Lung (tissue), 12 donors: ENCODE measurements around the gene LRRC17. TPM values are rescaled to one million over a fixed set of nuclear protein-coding genes. Genes with fewer than 3 reads are reported as not detected.

Experiments used
- ATAC-seq: fragments of 200-7000 bp; cut with Tn5 transposase; one replicate; pipeline ENCODE4 v1.9.1; 2020; ENCODE audit warnings: moderate number of reproducible peaks; ENCODE audit not compliant: insufficient read depth, low FRiP score
- DNase-seq, 3 donors: peaks; one replicate each; pipeline ENCODE4 v3.0.0-alpha.2; 2013 to 2017
- H3K27ac ChIP-seq, 2 donors: one replicate each; pipeline ENCODE4 v1.5.1; 2013; ENCODE audit warnings: mild to moderate bottlenecking in 2 of 2, moderate library complexity in 2 of 2, control low read depth in 1 of 2, inconsistent platforms in 1 of 2, low read depth in 1 of 2, low read length in 1 of 2
- H3K27me3 ChIP-seq, 3 donors: one replicate each; pipeline ENCODE4 v1.5.1; 2013; ENCODE audit warnings: low read length in 2 of 3; ENCODE audit not compliant: control insufficient read depth in 3 of 3, insufficient read depth in 3 of 3
- H3K36me3 ChIP-seq, 4 donors: one replicate each; pipeline ENCODE4 v1.5.1; 2013; ENCODE audit warnings: low read length in 4 of 4, mild to moderate bottlenecking in 1 of 4, moderate library complexity in 1 of 4; ENCODE audit not compliant: control insufficient read depth in 4 of 4, insufficient read depth in 4 of 4
- H3K4me1 ChIP-seq, 5 donors: one replicate each; pipeline ENCODE4 v1.5.1; 2013; ENCODE audit warnings: low read length in 5 of 5, mild to moderate bottlenecking in 2 of 5, moderate library complexity in 1 of 5; ENCODE audit not compliant: control insufficient read depth in 5 of 5, insufficient read depth in 5 of 5
- H3K4me3 ChIP-seq: one replicate; pipeline ENCODE4 v1.5.1; 2013; ENCODE audit warnings: mild to moderate bottlenecking, control low read depth, moderate library complexity
- H3K9ac ChIP-seq, 2 donors: one replicate each; pipeline ENCODE4 v1.5.1; 2013; ENCODE audit warnings: low read length in 2 of 2, control low read depth in 1 of 2; ENCODE audit not compliant: insufficient read depth in 1 of 2
- H3K9me3 ChIP-seq, 4 donors: one replicate each; pipeline ENCODE4 v1.5.1; 2013; ENCODE audit warnings: low read length in 3 of 4, mild to moderate bottlenecking in 1 of 4, moderate library complexity in 1 of 4; ENCODE audit not compliant: control insufficient read depth in 4 of 4, insufficient read depth in 3 of 4
- CTCF ChIP-seq: IDR thresholded peaks from 2 replicates; pipeline ENCODE4 v1.5.1; 2012; ENCODE audit warnings: mild to moderate bottlenecking; ENCODE audit errors: control extremely low read depth, extremely low read depth
- WGBS, 2 donors: extraction: QIAGEN DNeasy Blood & Tissue Kit; methylation state at CpG; one replicate each; pipeline ENCODE4 v1.1.7; 2013; 5-methylcytosine and 5-hydroxymethylcytosine counted together
- polyA plus RNA-seq, 2 donors: library from polyadenylated mRNA; stranded (reverse); fragments of 200-250 nt; gene quantifications; one replicate each; pipeline ENCODE4 v1.2.1, GENCODE V29; 2013
- total RNA-seq, 2 donors: library from RNA; depleted of rRNA in 1 of 2; stranded (reverse); fragments of >200 nt in 1 of 2; gene quantifications; one replicate each; pipeline ENCODE4 v1.2.1, GENCODE V29; 2014 to 2021
- donor health status: control.
- donor health status: control.
- donor health status: Bipolar disorder and iron deficiency.
- donor health status: healthy.
- donor health status: DM: yes; HTN: yes; CAD: no.

Gene LRRC17
- total and polyA plus RNA-seq, 4 donors: 0.63 to 81.6 (median 2.2) TPM

DNA sequence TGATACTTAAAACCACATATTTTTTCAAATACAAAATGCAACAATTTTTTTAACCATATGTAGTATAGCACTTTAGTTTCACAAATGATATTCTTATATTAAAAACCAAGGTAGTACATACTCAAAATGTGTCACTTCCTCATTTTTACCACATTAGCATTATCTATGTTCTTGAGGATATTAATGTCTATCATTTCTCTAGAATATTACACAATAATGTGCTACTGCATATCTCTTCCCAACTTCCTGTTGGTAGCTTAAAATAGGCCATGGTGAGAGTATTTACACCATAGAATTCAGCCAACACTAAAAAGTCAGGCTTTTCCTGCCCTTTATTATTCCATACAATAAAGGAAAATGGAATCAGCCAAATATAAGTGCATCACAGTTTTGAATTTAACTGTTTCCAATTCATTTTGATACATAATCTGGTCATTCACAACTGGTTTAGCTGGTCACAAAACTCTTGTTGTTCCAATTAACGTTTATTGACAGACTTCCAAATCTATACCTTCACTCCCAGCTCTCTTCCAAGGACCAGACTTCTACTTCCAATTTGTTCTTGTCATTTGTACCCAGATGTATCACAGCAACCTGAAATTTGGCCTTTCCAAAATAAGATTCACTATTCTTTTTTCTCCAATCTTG lies 20.0 kb upstream of the LRRC17 start:
- 55 to 63% methylated on average over 1 of the region's 1 CpG for WGBS, 2 donors
- peaks cover 0 to 53% (median 15%) of the 10 kb centered on the region in 5 donors for H3K4me1 ChIP-seq
- no peak for ATAC-seq

DNA sequence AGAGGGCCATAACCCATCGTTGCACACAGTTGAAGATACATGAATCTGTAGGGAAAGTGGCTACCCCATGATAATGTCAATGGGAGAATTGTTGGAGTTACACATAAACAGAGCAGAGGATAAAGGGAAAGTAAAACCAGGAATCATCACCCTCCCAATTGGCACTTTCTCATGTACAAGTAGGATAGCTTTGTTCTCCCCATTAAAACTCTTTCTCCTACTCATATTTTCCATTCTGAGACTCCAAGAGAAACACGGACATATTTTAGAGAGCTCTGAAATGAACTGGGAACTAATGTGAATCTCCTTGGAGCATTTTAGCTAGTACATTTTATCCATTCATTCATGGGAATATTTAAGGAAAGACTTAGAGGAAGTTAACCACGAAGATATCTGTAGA lies 17.2 kb upstream of the LRRC17 start:
- Histone ChIP-seq H3K4me3 (no peak overlapping the region), H3K9me3 (no peaks in the 10 kb centered on the region), H3K36me3 (peaks cover 0 to 1% (median 0%) of the 10 kb centered on the region in 4 donors), H3K27me3 (no peaks in the 10 kb centered on the region), H3K9ac (no peak overlapping the region), H3K27ac (no peak overlapping the region), H3K4me1 (peaks cover 0 to 50% (median 10%) of the 10 kb centered on the region in 5 donors)
- no peak for TF ChIP-seq CTCF
- ATAC-seq (no peak), DNase-seq (no peak)
- WGBS, 2 donors: 57 to 64% methylated on average over 3 of the region's 3 CpGs

More for the DNA sequence above, 20.0 kb upstream of the LRRC17 start:
- Histone ChIP-seq H3K27me3 (no peaks in the 10 kb centered on the region), H3K4me3 (no peak overlapping the region), H3K9me3 (no peaks in the 10 kb centered on the region), H3K27ac (no peak overlapping the region), H3K36me3 (peaks cover 0 to 1% (median 0%) of the 10 kb centered on the region in 4 donors), H3K9ac (no peak overlapping the region)
- no peak for TF ChIP-seq CTCF
- peak in 1 of 3 donors; percentile 19 for DNase-seq

DNA sequence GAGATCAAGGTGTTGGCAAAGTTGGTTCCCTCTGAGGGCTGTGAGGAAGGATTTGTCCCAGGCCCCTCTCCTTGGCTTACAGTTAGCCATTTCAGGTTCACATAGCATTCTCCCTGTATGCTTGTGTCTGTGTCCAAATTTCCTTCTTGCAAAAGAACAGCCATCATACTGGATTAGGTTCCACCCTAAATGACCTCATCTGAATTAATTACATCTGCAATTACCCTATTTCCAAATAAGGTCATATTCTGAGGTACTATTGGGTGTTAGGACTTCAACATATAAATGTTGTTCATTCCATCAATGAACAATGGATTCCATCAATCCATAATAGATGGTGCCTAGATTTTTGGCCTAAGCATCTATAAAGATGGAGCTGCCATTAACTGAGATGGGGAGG lies 16.2 kb upstream of the LRRC17 start:
- no peak for TF ChIP-seq CTCF
- H3K9me3 ChIP-seq: no peaks in the 10 kb centered on the region
- no peak for ATAC-seq
- no peak overlapping the region for H3K9ac ChIP-seq
- H3K27ac ChIP-seq: no peak overlapping the region
- H3K36me3 ChIP-seq: peaks cover 0 to 1% (median 0%) of the 10 kb centered on the region in 4 donors
- no peak overlapping the region for H3K4me3 ChIP-seq
- H3K27me3 ChIP-seq: no peaks in the 10 kb centered on the region
- peaks cover 0 to 42% (median 5%) of the 10 kb centered on the region in 5 donors for H3K4me1 ChIP-seq
- DNase-seq: no peak
